Measurements from ENCODE around the gene DIS3.

Gene DIS3, protein sequence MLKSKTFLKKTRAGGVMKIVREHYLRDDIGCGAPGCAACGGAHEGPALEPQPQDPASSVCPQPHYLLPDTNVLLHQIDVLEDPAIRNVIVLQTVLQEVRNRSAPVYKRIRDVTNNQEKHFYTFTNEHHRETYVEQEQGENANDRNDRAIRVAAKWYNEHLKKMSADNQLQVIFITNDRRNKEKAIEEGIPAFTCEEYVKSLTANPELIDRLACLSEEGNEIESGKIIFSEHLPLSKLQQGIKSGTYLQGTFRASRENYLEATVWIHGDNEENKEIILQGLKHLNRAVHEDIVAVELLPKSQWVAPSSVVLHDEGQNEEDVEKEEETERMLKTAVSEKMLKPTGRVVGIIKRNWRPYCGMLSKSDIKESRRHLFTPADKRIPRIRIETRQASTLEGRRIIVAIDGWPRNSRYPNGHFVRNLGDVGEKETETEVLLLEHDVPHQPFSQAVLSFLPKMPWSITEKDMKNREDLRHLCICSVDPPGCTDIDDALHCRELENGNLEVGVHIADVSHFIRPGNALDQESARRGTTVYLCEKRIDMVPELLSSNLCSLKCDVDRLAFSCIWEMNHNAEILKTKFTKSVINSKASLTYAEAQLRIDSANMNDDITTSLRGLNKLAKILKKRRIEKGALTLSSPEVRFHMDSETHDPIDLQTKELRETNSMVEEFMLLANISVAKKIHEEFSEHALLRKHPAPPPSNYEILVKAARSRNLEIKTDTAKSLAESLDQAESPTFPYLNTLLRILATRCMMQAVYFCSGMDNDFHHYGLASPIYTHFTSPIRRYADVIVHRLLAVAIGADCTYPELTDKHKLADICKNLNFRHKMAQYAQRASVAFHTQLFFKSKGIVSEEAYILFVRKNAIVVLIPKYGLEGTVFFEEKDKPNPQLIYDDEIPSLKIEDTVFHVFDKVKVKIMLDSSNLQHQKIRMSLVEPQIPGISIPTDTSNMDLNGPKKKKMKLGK

DNA sequence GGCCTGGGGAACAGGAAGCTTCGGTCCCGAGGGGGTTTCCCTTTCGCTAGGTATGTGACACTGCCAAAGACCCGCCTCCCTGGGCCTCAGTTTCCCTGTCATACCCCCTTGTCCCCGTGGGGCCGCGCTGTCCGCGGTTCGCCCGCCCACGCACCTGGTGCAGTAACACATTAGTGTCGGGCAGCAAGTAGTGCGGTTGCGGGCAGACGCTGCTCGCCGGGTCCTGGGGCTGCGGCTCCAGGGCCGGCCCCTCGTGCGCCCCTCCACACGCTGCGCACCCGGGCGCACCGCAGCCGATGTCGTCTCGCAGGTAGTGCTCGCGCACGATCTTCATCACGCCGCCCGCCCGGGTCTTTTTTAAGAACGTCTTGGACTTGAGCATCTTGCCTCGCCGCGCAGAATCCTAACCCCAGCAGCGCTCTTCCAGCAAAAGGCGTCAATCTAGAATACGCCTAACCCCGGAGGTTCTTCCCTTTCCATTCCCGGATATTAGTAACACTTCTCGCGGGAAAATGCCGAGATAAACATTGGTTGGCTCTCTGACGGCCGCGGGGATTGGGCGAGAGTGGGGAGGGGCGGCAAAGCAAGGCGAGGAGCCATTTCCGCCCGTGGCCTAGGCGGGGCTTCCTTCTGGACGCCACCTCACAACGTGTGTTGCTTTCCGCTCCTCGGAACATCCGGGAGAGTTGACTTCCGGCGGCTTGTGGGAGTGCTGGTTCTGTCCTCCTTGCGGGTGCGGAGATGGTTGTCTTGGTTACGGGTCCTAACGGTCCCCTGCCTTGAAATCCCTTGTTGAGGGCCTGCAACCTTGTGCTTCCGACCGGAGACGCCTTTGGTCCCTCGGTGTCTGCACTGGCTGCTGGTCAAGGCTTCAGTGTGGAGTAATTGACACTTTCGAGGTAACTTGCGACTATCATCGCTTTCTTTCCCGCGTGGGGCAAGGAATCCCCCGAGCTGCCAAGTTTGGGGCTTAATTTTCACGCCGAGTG is at the start of gene DIS3, which contains the start of gene PIBF1:
TSS of gene DIS3 (minus strand) at position 450 of the 989 bp plus-strand sequence. CDS start at position 382, 68 bp downstream.
TSS of gene PIBF1 (plus strand) at position 683 of the 989 bp plus-strand sequence. CDS start 1,337 bp downstream, outside the sequence.
- Histone ChIP-seq H3K36me3 (replicated peaks; ENCODE audit: insufficient read depth, low read length) (no peaks in the 10 kb centered on the region; the same call in 1 of the 2 replicates), H3K4me3 (ENCODE audit: low read length) (peak within 1 kb of the TSS; percentile 84), H3K9me2 (replicated peaks; ENCODE audit: insufficient read depth, low read length) (no peaks in the 10 kb centered on the region), H3K27me3 (replicated peaks; ENCODE audit: insufficient read depth, low read length) (no peaks in the 10 kb centered on the region), H3K9ac (ENCODE audit: low read length) (peak within 1 kb of the TSS; percentile 76), H3K4me2 (ENCODE audit: low read depth, low read length) (peak within 1 kb of the TSS; percentile 68), H3K9me3 (replicated peaks; ENCODE audit: insufficient read depth, low read length) (no peaks in the 10 kb centered on the region), H3K4me1 (ENCODE audit: low read length) (peaks cover 8% of the 10 kb centered on the region; the same call in 1 of the 2 replicates), H4K20me1 (ENCODE audit: insufficient read depth, low read length) (no peaks in the 10 kb centered on the region), H3K79me2 (ENCODE audit: low read length) (peaks cover 40% of the 10 kb centered on the region), H3K27ac (ENCODE audit: low read length) (peak within 1 kb of the TSS; percentile 77; the same call in 1 of the 2 replicates), H3F3A (ENCODE audit: insufficient read depth, low read length) (no peaks in the 10 kb centered on the region; the same call in 1 of the 2 replicates), H2AFZ (ENCODE audit: low read length) (peak within 1 kb of the TSS; percentile 67)
- peak; percentile 94 for DNase-seq
- TF ChIP-seq, protein P1, sequence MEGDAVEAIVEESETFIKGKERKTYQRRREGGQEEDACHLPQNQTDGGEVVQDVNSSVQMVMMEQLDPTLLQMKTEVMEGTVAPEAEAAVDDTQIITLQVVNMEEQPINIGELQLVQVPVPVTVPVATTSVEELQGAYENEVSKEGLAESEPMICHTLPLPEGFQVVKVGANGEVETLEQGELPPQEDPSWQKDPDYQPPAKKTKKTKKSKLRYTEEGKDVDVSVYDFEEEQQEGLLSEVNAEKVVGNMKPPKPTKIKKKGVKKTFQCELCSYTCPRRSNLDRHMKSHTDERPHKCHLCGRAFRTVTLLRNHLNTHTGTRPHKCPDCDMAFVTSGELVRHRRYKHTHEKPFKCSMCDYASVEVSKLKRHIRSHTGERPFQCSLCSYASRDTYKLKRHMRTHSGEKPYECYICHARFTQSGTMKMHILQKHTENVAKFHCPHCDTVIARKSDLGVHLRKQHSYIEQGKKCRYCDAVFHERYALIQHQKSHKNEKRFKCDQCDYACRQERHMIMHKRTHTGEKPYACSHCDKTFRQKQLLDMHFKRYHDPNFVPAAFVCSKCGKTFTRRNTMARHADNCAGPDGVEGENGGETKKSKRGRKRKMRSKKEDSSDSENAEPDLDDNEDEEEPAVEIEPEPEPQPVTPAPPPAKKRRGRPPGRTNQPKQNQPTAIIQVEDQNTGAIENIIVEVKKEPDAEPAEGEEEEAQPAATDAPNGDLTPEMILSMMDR (IDR thresholded peaks at IDR 0.05; ENCODE audit: low read length): no peak
- TF ChIP-seq EZH2phosphoT487 (IDR thresholded peaks at IDR 0.05; ENCODE audit: low read length): no peak
- no peak for TF ChIP-seq EZH2 (optimal IDR thresholded peaks at IDR 0.05; ENCODE audit: low read depth, low read length)

DNA sequence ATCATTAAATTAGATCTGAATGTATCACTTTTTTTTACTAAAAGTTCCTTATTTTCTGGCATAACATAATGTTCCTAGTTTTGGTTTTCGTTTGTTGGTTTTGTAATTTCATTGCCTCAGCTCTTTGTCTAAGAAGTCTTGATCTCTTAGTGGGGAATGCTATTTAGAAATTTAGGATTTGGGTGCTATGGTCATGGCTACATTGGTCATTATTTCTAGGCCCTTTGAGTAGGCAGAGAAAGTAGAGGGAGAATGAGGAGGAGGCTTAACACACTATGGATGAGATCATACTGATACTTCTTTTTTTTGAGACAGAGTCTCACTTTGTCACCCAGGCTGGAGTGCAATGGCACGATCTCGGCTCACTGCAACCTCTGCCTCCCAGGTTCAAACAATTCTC is 42.0 kb upstream of the DIS3 start:
- Histone ChIP-seq H3K9me2 (replicated peaks; ENCODE audit: insufficient read depth, low read length) (no peaks in the 10 kb centered on the region), H3K9me3 (replicated peaks; ENCODE audit: insufficient read depth, low read length) (no peaks in the 10 kb centered on the region), H3F3A (ENCODE audit: insufficient read depth, low read length) (no peaks in the 10 kb centered on the region), H3K79me2 (ENCODE audit: low read length) (no peaks in the 10 kb centered on the region), H3K27me3 (replicated peaks; ENCODE audit: insufficient read depth, low read length) (no peaks in the 10 kb centered on the region), H3K4me2 (ENCODE audit: low read depth, low read length) (no peak overlapping the region), H2AFZ (ENCODE audit: low read length) (no peak overlapping the region), H3K9ac (ENCODE audit: low read length) (no peak overlapping the region), H3K4me3 (ENCODE audit: low read length) (no peak overlapping the region), H3K36me3 (replicated peaks; ENCODE audit: insufficient read depth, low read length) (no peaks in the 10 kb centered on the region), H3K4me1 (ENCODE audit: low read length) (no peaks in the 10 kb centered on the region), H3K27ac (ENCODE audit: low read length) (no peak overlapping the region), H4K20me1 (ENCODE audit: insufficient read depth, low read length) (no peaks in the 10 kb centered on the region)
- no peak for DNase-seq
- no peak for TF ChIP-seq EZH2phosphoT487 (IDR thresholded peaks at IDR 0.05; ENCODE audit: low read length)
- TF ChIP-seq, protein P1 (IDR thresholded peaks at IDR 0.05; ENCODE audit: low read length): no peak
- TF ChIP-seq EZH2 (optimal IDR thresholded peaks at IDR 0.05; ENCODE audit: low read depth, low read length): no peak

DNA sequence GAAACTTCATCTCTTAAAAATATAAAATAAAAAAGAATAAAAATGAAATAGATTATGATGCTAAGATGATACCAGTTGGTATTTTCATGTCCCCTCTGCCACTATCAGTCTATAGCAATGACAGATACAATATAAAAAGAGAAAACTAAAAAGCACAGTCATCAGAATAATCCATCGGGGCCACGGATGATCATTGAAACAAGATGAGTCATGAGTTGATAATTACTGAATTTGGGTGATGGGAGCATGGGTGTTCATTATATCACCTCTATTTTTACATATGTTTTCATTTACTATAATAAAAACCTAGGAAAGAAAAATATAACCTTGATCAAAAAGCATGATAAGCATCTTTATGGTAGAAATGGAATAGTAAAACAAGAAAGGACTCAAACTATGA is 41.4 kb upstream of the DIS3 start:
- Histone ChIP-seq H2AFZ (ENCODE audit: low read length) (no peak overlapping the region), H3K4me2 (ENCODE audit: low read depth, low read length) (no peak overlapping the region), H4K20me1 (ENCODE audit: insufficient read depth, low read length) (no peaks in the 10 kb centered on the region), H3K79me2 (ENCODE audit: low read length) (no peaks in the 10 kb centered on the region), H3K9ac (ENCODE audit: low read length) (no peak overlapping the region), H3K36me3 (replicated peaks; ENCODE audit: insufficient read depth, low read length) (no peaks in the 10 kb centered on the region), H3K27me3 (replicated peaks; ENCODE audit: insufficient read depth, low read length) (no peaks in the 10 kb centered on the region), H3K9me3 (replicated peaks; ENCODE audit: insufficient read depth, low read length) (no peaks in the 10 kb centered on the region), H3K4me3 (ENCODE audit: low read length) (no peak overlapping the region), H3K4me1 (ENCODE audit: low read length) (no peaks in the 10 kb centered on the region), H3K9me2 (replicated peaks; ENCODE audit: insufficient read depth, low read length) (no peaks in the 10 kb centered on the region), H3F3A (ENCODE audit: insufficient read depth, low read length) (no peaks in the 10 kb centered on the region), H3K27ac (ENCODE audit: low read length) (no peak overlapping the region)
- DNase-seq: no peak
- TF ChIP-seq EZH2phosphoT487 (IDR thresholded peaks at IDR 0.05; ENCODE audit: low read length) (no peak), EZH2 (optimal IDR thresholded peaks at IDR 0.05; ENCODE audit: low read depth, low read length) (no peak)
- TF ChIP-seq, protein P1 (IDR thresholded peaks at IDR 0.05; ENCODE audit: low read length): no peak
